Activated T-helper 9 cell treated with anti-CD3 and anti-CD28 coated beads, Interleukin-2, amount 50 U/mL, for 16 hours (primary cell): ENCODE data around the gene C10orf53.
"Not testable (repeated sequence)": the region's sequence is repeated elsewhere in the genome, so short reads cannot be mapped to it uniquely, and the experiment has no call there.

Experiments used
- DNase-seq: peaks from one replicate; pipeline ENCODE4 v3.0.0-alpha.2; 2020; ENCODE audit warnings: low read depth

The C10orf53 gene

DNA sequence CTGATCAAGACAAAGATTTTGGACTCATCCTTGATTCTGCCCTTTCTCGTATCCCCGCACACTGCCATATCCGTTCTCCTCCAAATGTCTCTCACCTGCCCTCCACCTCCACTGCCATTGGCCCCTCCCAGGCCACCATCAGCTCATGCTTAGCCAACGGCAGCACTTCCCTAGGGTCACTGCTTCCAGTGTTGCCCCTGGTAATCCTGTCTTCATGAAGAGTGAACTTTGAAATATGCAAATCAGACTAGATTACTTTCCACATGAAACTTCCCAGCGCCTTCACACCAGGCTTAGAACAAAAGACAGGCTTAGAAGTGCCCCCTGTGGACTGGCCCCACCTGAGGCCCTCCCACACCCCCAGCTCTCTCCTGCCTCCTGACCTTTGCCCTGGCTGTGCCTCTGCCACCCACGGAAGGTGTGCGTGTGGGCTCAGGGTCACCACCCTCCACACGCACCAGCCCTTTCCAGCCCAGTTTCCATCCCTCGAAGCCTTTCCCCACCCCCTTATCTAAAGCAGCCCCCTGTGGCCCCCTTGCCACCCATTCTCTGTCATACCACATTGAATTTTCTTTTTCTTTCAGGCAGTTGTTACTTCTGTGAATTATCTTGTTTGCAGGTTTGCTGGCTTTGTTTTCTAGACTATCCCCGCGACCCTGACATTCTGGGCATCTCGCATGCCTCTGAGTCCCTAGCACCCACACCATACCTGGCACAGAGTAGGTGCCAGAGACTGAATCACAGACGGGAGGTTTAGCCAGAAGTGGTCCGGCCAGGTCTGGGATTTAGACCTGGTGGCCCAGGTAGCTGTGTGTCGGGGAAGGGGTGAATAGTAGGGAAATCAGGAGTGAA, 26.8 kb upstream of the C10orf53 start:
- no peak for DNase-seq

DNA sequence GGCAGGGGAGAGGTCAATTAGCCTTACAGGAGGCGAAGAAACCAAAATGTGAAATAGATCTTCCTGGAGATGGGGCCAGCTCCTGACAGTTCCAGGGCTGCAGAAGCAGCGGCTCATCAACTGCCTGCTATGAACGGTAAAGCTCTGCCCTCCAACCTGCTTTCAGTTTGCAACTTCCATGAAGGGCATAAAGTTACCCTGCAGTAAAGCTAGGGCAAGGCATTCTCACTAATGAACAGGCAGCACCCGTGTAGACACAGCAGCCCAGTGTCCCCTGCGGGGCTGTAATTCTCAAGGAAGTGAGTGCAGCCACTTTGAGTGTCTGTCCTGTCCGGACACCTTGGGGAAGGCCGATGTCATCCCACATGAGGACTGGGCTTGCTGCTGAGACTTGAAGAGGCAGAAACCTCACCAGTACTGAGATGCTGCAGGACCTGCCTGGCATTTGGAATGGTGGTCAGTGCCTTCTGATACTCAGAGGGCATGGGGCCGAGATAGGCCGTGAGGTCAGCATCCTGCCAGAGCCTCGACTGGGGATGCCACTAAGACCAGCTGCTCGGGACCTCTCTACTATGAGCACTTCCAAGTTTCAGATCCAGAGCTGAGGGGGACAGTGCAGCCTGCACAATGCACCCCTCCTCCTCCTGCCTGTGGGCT, 26.1 kb upstream of the C10orf53 start:
- DNase-seq = no peak

DNA sequence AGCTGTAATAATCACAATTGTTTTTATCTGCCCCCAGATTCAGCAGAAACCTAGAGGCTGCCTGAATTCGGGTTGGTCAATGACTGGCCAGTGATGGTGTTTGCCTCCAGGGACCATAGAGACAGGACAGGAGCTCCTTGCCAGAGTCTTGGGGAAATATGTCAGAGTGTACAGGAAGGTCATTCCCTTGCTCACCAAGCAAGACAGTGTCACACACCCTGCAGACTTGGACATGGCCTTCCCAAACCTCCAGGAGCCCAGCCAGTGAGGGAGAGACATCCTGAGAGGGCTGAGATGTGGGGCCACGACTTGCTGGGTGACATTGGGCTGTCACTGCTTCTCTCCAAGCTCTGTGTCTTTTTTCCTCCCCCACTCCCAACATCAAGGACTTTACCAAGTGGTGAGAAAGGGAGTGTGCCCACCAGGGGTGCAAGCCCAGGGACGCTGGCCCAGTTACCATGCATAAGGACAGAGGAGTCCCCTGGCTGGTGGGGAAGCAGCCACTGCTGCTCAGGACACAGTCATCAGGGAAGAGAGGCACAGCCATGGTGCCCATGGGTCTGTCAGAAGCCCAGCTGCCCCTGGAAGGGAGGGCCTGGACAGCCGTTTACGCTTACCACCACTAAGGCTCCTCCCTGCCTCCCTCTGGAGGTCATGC, 25.3 kb upstream of the C10orf53 start:
- no peak for DNase-seq

DNA sequence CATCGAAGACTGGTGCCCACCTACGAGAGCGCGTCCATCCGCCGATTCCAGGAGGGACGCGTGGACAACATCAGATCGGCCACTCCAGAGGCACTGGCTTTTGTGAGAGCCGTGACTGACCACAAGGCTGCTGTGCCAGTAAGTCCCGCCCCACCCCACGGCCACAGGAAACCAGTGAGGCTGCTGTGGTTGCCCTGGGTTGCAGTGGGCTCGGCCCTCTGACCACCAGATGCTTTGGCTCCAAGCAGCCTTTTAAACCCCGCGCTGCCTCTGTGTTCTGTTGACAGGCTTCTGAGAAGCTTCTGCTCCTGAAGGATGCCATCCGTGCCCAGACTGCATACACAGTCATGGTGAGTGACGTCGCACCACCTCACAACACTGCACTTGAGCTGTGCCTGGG, 24.4 kb upstream of the C10orf53 start:
- DNase-seq = no peak

DNA sequence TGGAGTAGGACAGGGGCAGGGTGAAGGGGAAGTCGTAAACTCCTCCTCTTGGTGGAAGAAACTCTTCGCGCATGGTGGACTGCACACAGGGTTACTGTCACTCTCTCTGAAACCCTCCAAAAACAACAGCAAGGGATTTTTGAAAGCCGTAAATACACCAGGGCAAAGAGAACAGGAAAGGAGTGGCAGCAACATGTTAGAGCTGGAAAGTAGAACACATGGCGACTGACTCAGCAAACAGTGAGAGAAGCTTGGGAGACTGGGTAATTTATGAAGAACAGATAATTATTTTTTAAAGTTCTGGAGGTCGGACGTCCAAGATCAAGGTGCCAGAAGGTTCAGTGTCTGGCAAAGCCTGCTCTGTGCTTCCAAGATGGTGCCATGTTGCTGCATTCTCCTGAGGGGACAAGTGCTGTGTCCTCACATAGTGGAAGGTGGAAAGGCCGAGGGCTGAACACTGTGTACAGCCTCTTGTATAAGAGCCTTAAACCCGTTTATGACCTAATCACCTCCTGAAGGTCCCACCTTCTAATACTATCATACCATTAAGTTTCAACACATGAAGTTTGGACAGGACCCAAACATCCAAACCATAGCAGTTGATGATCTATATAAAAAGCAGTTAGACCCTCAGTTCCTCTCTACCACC, 22.5 kb upstream of the C10orf53 start:
- no peak for DNase-seq

DNA sequence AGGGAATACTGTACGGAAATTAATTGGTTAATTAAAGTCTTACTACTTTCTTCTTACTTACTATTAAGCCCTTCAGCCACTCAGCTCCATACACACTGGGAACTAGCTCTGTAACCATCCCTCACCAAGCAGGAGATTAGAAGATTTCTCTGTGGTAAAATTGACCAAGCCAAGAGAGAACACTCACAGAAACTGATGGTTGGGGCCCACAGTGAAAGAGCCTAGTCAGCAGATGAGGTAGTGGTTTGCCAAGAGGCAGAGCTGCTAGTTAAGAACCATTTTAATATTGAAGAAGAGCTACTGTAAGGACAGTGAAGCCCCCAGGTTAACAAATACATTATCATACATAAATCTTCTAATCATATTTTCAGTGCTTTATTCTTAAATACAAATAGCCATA, 21.8 kb upstream of the C10orf53 start:
- no peak for DNase-seq

DNA sequence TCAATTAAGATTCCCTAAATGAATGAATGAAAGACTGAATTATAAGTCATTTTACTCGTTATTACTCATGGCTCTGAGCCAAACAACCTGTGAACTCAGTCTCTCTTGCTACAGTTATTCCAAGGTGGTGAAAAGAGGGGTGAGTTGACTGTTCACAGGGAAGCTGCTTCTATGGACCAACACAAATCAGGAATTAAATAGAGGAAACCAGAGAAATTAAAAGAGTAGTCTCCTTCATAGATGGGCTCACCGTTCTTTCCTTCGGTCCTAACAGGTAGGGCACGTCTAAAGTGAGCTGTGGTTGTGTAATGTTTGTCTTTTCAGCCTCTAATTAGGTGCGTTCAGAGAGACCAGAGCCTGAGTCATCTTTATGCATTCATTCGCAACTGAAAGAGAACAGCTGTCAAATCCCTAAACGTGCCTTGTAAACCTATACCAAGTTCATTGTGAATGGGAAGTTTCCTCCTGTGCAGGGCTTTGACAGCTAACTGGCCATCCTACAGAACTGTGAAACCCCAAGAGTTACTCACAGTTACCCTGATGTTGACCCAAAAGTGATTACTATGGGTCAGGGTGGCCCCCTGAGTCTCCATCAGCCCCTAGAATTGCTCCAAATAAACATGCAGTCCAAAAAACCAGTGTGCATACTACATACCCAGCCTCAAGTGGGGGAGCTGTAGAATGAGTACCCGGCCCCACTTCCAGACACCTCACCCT, 18.2 kb upstream of the C10orf53 start:
- no peak for DNase-seq

DNA sequence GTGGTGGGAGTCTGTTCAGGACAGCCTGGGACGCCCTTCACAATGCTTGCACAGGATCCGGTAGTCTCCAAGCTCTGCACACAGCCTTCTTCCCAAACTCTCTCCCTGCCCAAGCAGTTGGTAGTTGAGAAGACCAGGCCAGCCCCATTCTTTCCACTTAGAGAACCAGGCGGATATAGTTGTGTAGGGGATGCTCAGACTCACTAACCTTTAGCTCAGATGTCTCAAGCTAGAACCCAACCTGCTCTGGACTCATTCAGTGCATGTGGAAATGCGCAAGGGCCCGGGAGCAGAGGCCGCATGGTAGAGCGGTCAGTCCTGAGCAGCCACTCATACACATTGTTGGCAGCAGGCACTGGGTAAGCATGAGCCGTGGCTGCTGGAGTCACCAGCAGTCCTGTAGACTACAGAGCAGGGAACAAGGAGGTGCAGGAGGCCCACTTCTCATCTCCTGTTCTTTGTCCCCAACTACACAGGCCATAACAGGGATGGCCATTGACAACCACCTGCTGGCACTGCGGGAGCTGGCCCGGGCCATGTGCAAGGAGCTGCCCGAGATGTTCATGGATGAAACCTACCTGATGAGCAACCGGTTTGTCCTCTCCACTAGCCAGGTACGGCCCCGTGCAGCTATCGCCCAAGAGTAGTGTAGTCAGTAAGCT, 17.2 kb upstream of the C10orf53 start:
- DNase-seq = no peak

DNA sequence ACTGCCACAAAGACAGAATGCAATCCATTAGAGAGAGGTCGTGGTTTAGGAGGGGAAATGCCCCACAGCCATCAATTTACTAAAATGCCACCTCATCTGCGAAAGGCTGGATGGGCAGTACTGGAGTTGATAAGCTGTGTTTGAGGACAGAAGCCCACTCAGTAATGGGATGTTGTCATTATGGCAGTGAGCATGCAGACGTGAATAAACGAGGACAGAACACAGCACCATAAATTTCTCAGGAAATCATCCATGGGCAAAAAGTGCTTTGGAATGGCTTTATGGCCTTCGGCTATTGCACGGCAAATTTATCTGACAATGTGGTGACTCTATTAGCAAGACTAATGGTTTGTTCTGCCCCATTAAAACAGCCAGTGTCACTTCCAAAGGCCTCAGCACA, 15.9 kb upstream of the C10orf53 start:
- DNase-seq = no peak

DNA sequence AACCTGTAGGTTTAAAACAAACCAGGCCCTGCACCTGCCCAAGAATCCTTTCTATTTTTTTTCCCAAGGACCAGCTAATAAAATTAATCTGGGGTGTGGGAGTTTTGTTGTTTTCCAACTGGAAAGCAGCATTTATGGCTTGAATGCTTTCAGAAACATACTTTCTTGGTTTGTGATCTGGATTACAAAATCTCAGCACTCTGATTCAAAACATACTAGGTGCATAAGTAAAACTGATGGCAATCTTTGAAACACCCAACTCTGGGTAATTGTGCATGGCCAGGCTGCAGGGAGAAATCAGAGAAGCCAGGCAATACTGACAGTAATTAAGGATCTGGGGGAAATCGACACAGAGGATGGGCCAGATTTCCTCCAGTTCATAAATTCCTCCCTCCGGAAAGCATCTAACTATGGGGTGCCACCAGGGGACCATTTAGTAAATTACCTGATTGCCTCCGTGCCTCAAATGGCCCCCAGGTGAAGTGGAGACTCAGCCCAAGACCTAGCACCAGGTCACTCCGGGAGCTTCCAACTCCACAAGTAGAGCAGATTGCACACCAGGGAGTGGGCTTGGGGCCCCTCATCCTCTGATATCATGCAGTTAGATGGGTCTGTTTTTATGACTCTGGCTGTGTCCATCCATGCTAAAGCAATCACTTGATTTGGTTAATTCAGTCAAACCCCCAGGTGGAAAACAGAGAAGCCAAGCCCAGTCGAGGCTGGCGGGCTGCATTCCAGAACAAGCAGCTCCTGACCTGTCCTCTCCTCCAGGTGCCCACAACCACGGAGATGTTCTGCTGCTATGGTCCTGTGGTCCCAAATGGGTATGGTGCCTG, 15.2 kb upstream of the C10orf53 start:
- DNase-seq = no peak

DNA sequence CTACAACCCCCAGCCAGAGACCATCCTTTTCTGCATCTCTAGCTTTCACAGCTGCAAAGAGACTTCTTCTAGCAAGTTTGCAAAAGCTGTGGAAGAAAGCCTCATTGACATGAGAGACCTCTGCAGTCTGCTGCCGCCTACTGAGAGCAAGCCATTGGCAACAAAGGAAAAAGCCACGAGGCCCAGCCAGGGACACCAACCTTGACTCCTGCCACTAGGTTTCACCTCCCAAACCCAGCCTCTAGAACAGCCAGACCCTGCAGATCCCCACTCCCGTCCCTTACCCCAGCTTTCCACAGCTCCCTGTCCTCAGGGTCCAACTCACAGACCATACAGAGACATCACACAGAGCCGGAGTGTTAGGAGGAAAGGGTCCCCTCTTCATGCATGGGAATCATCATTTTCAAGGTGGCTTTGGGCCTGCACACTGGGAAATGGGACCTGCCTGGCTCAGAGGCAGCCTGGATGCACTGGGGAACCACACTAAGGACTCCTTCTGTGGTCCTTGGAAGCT, 14.6 kb upstream of the C10orf53 start:
- no peak for DNase-seq

DNA sequence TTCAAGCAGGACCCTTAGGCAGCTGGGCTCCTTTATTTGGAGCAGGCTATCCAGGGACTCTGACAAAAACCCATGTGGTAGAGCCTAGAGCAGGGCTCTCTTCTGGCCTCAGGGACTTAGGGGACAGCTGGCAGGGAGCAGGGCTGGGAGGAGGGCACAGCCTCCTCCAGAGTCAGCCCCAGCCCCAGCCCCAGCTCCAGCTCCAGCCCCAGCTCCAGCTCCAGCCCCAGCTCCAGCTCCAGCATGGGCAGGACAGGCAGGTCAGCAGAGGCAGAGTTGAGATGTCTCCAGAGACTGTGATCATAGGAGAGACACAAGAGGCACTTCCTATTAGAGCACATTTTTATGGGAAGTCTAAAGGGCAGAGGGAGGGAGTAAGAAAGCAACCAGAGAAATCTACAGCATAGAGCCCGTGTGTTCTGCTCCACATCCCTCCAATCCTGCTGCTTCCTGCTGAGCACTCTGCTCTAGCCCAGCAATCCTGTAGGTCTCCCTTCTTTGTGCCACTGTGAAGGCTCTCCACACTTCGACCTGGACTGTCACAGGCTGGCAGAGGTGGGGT, 13.3 kb upstream of the C10orf53 start:
- no peak for DNase-seq

DNA sequence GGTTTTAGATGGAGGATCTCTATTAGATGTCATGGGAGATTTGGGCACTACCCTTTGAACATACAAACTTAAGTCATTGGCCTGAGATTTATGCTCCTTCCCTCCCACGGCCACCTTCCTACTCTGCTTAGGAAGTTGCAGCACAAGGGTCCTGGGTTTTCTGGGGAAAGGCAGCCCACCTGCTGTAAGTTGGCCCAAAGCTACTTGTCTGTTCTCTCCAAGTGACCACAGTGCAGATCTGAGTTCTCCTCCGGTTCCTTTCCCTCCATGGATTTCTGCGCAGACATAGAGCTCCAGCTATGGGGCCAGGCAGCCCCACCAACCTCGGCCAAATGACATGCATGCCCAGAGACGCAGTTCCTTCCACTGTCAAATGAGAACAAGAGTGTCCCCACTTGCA, 12.8 kb upstream of the C10orf53 start:
- no peak for DNase-seq

DNA sequence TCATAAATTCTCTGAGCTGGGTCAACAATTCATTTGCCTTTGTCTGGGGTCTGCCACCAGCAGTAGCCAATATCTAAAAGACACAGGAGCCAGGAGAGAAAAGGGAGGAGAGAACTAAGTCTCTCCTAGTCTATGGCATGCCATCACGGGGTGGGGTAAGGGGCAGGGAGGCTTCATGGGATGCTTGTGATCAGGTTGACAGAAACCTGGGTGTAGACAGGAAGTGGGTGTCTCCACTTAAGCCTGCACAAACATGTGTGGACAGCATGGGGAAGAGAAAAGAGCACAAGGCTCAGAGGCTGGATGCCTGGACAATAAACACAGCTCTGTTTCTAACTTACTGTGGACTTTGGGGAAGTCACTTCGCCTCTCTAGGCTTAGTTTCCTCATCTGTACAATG, 11.5 kb upstream of the C10orf53 start:
- no peak for DNase-seq

DNA sequence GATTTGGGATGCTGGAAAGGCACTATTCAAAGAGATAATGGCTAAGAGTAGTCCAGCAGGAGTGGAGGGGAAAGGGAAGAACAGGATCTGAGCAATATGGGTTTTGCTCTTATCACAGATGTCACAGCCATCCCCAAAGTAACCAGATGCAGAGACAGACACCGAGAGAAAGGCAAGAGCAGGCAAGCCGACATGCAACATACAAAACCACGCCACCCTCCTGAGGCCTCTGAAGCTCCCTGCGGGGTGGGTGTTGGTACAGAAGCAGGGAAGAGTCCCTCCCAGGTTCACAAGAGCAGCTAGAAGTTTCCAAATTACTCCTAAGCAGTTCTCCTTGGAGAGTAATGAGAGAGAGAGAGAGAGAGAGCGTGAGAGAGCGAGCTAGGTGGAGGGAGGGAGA, 10.8 kb upstream of the C10orf53 start:
- no peak for DNase-seq

DNA sequence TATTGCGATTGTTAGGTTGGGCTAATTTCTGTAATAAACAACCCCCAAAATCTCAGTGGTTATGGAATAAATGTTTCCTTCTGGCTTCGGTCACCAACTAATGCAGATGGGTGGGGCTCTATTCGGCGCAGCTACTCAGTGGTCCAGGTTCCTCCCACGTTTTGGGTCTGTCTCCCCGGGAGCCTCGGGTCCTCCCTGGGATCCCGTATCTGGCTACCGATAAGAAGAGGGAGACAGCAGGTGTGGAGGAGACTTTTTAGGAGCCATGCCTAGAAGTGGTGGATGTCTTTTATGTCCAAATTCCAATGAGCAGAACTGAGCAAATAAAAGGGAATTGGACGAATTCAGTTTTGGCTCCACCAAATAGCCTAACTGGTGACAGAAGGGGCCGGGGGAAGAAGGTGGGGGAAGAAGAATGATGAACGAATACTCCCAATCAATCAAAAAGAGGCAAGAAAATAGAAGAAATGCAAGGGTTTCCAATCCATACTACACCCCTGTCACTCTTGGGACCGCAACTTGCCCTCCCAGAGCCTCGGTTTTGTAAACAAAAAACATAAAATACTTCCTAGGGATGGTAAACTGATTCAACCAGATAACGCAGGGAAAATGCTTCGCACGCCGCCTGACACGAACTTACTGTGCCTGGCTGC, 498 bp upstream of the C10orf53 start:
- DNase-seq = no peak

DNA sequence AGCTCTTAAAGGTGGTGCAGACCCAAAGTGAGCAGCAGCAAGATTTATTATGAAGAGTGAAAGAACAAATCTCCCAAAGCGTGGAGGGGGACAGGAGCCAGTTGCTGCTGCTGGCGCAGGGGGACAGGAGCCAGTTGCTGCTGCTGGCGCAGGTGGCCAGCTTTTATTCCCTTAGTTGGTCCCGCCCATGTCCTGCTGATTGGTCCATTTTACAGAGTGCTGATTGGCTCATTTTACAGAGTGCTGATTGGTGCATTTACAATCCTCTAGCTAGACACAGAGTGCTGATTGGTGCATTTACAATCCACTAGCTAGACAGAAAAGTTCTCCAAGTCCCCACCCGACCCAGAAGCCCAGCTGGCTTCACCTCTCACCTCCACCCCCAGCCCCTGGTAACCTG, 3.0 kb downstream of the C10orf53 start:
- DNase-seq = not testable (repeated sequence)

DNA sequence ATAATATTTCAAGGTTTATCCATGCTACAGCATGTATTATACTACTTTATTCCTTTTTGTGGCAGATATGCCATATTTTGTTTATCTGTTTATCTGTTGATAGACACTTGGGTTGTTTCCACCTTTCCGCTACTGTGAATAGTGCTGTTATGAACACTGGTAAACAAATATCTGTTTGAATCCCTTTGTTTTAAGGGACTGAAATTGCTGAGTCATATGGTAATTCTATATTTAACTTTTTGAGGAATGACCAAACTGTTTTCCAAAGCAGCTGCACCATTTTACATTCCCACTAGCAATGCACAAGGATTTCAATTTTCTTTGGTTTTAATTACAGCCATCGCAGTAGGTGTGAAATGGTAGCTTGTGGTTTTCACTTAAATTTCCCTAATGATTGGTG, 3.4 kb downstream of the C10orf53 start:
- DNase-seq = no peak

DNA sequence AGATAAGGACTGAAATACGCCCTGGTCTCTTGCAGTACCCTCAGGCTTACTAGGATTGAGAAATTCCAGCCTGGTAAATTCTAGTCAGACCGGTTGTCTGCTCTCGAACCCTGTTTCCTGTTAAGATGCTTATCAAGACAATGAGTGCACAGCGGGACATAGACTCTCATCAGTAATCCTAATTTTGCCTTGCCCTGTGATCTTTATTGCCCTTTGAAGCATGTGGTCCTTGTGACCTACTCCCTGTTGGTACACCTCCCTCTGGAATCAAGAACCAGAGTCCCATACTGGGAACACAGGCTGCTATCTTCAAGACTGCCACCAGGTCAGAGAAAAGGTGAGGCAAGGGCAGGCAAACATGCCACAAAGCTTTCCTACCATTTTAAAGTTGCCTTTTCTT, 7.2 kb downstream of the C10orf53 start:
- no peak for DNase-seq
